ENCODE measurements around the gene TMPRSS9.

The TMPRSS9 gene

DNA sequence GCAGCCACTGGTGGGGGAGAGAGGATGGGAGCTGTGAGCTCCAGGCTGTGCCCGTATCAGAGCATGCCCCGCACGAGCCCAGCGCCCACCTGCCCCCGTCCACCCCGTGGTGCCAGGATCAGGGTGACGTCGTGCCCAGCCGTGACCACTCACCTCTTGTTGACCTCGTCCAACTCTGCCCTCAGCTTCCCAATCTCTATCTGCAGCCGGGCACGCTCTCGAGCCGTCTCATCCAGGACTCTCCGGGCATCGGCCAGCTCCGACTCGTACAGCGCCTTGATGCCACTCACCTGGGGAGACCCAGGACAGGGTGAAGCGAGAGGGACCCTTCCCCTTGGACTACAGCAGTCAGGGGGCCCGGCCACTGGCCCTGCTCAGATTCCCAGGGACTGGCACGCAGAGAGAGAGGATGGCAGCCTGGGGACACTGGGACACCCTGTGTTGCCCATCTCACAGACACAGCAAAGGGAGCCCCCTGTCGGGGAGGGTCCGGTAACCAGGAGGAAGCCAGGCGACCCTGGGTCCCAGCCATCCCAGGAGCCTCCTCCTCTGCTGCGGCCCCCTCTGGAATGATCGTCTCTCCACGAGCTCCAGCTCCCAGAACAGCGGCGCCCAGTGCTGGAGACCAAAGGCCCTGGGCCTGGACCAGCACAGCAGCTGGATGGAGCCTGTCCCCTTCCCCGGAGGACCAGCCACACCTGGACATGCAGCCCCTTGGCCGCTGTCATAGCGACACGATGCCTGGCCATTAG lies 84.4 kb downstream of the TMPRSS9 start:
- DNase-seq (ENCODE audit: low read depth), result no peak
- no peak for TF ChIP-seq CTCF (conservative IDR thresholded peaks at IDR 0.05; ENCODE audit: control insufficient read depth, insufficient read depth, low read depth, low read length)
- H3K4me3 ChIP-seq (ENCODE audit: control insufficient read depth, low read depth, low read length), result no peak overlapping the region

- TF ChIP-seq CTCF (conservative IDR thresholded peaks at IDR 0.05; ENCODE audit: control insufficient read depth, insufficient read depth, low read depth, low read length), result no peak
- no peak overlapping the region for H3K4me3 ChIP-seq (ENCODE audit: control insufficient read depth, low read depth, low read length)
- no peak for DNase-seq (ENCODE audit: low read depth)
Measured at GRCh38 chr19:2446381-2446780, 86.3 kb downstream of the TMPRSS9 start.

- DNase-seq (ENCODE audit: low read depth), result no peak
- no peak overlapping the region for H3K4me3 ChIP-seq (ENCODE audit: control insufficient read depth, low read depth, low read length)
- no peak for TF ChIP-seq CTCF (conservative IDR thresholded peaks at IDR 0.05; ENCODE audit: control insufficient read depth, insufficient read depth, low read depth, low read length)
Measured at GRCh38 chr19:2449019-2449418, 89.0 kb downstream of the TMPRSS9 start.

DNA sequence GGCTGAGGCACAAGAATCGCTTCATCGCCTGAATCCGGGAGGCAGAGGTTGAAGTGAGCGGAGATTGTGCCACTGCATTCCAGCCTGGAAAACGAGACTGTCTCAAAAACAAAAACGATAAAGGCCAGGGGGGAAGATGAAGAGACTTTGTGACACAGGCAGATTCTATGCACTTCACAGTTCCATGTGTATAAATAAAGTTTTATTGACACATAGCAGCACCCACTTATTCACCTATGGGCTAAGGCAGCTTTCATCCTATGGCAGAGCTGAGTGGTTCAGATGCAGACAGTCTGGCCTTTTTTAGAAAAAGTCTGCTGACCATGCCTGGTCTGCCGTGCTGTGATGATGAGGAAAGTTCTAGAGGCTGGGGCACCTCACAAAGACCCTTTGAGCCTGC lies 91.1 kb downstream of the TMPRSS9 start:
- H3K4me3 ChIP-seq (ENCODE audit: control insufficient read depth, low read depth, low read length), result no peak overlapping the region
- TF ChIP-seq CTCF (conservative IDR thresholded peaks at IDR 0.05; ENCODE audit: control insufficient read depth, insufficient read depth, low read depth, low read length), result no peak
- no peak for DNase-seq (ENCODE audit: low read depth)

GRCh38 chr19:2451741-2452140 lies 91.7 kb downstream of the TMPRSS9 start:
- H3K4me3 ChIP-seq (ENCODE audit: control insufficient read depth, low read depth, low read length), result no peak overlapping the region

DNA sequence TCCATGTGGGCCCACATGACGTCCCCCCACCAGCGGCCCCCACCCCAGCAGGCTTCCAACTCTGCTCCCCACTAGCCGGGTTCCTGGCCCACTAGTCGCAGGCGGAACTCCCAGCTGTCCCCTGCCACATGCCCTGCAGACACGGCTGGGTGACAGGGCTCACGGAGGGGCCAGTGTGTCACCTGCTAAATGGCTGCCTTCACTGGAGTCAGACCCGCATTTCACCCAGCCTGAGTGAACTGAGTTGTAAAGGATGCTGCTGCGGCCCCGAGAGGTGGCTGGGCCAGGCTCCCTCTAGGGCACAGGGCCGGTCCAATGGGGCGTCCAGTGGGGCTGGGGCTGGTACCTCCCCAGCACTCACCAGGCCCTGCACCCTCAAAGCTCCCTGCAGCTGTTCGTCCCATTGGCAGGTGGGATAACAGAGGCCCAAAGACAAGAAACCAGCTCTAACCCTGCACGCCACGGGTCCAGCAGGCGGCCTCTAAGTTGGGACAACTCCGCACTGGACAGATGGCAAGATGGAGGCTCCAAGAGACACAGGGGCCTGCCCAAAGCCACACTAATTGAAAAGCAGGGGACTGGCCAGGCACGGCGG lies 93.5 kb downstream of the TMPRSS9 start:
- no peak for DNase-seq (ENCODE audit: low read depth)
- TF ChIP-seq CTCF (conservative IDR thresholded peaks at IDR 0.05; ENCODE audit: control insufficient read depth, insufficient read depth, low read depth, low read length), result no peak
- no peak overlapping the region for H3K4me3 ChIP-seq (ENCODE audit: control insufficient read depth, low read depth, low read length)

More at GRCh38 chr19:2451741-2452140, 91.7 kb downstream of the TMPRSS9 start:
- TF ChIP-seq CTCF (conservative IDR thresholded peaks at IDR 0.05; ENCODE audit: control insufficient read depth, insufficient read depth, low read depth, low read length), result no peak
- no peak for DNase-seq (ENCODE audit: low read depth)
